ENCODE results near the gene NR5A1. TPM values are rescaled to one million over a fixed set of nuclear protein-coding genes. Genes with fewer than 3 reads are reported as not detected.

The NR5A1 gene
- total RNA-seq, 1 donor from 2014 or later, result 1.2 TPM

GRCh38 chr9:124493218-124493617, 14.0 kb downstream of the NR5A1 start:
- intact Hi-C loops (cut with DNase I), result no loop called here
- Histone ChIP-seq H3K4me3 (no peak overlapping the region), H3K36me3 (no peaks in the 10 kb centered on the region), H3K27ac (no peak overlapping the region), H3K27me3 (no peaks in the 10 kb centered on the region), H3K4me1 (no peaks in the 10 kb centered on the region), H3K9me3 (no peaks in the 10 kb centered on the region)
- TF ChIP-seq POLR2AphosphoS5 (IDR thresholded peaks at IDR 0.05; ENCODE audit: insufficient read depth in 1 of 2, low read depth in 1 of 2) (no peak), CTCF (IDR thresholded peaks at IDR 0.05) (no peak), POLR2A (IDR thresholded peaks at IDR 0.05) (no peak)
- no peak for DNase-seq (ENCODE audit: extremely low spot score in 2 of 2)

- Histone ChIP-seq H3K4me1 (no peaks in the 10 kb centered on the region), H3K27ac (no peak overlapping the region)
Measured at GRCh38 chr9:124492818-124493217, 14.4 kb downstream of the NR5A1 start.

GRCh38 chr9:124491049-124491975, 15.9 kb downstream of the NR5A1 start:
- Histone ChIP-seq H3K9me3 (no peaks in the 10 kb centered on the region), H3K36me3 (no peaks in the 10 kb centered on the region), H3K4me3 (no peak overlapping the region), H3K4me1 (no peaks in the 10 kb centered on the region), H3K27ac (no peak overlapping the region), H3K27me3 (peaks cover 1% of the 10 kb centered on the region)
- no peak for DNase-seq (ENCODE audit: extremely low spot score in 2 of 2)
- intact Hi-C loops (cut with DNase I), result no loop called here
- TF ChIP-seq POLR2A (IDR thresholded peaks at IDR 0.05) (no peak), POLR2AphosphoS5 (IDR thresholded peaks at IDR 0.05; ENCODE audit: insufficient read depth in 1 of 2, low read depth in 1 of 2) (no peak), CTCF (IDR thresholded peaks at IDR 0.05) (no peak)

More at GRCh38 chr9:124492818-124493217, 14.4 kb downstream of the NR5A1 start:
- H3K9me3 ChIP-seq, result no peaks in the 10 kb centered on the region
- no peak for DNase-seq (ENCODE audit: extremely low spot score in 2 of 2)
- no peaks in the 10 kb centered on the region for H3K36me3 ChIP-seq
- no peaks in the 10 kb centered on the region for H3K27me3 ChIP-seq
- TF ChIP-seq POLR2A (IDR thresholded peaks at IDR 0.05) (no peak), CTCF (IDR thresholded peaks at IDR 0.05) (no peak), POLR2AphosphoS5 (IDR thresholded peaks at IDR 0.05; ENCODE audit: insufficient read depth in 1 of 2, low read depth in 1 of 2) (no peak)
- intact Hi-C loops (cut with DNase I), result no loop called here
- no peak overlapping the region for H3K4me3 ChIP-seq

GRCh38 chr9:124490004-124490403, 17.2 kb downstream of the NR5A1 start:
- Histone ChIP-seq H3K27ac (no peak overlapping the region), H3K27me3 (peaks cover 3% of the 10 kb centered on the region), H3K9me3 (no peaks in the 10 kb centered on the region), H3K4me1 (no peaks in the 10 kb centered on the region), H3K36me3 (no peaks in the 10 kb centered on the region), H3K4me3 (no peak overlapping the region)
- TF ChIP-seq POLR2A (IDR thresholded peaks at IDR 0.05) (no peak), CTCF (IDR thresholded peaks at IDR 0.05) (no peak), POLR2AphosphoS5 (IDR thresholded peaks at IDR 0.05; ENCODE audit: insufficient read depth in 1 of 2, low read depth in 1 of 2) (no peak)
- DNase-seq (ENCODE audit: extremely low spot score in 2 of 2), result no peak
- intact Hi-C loops (cut with DNase I), result no loop called here

- H3K27ac ChIP-seq, result no peak overlapping the region
- no peak for DNase-seq (ENCODE audit: extremely low spot score in 2 of 2)
- peaks cover 3% of the 10 kb centered on the region for H3K27me3 ChIP-seq
- intact Hi-C loops (cut with DNase I), result no loop called here
- H3K36me3 ChIP-seq, result no peaks in the 10 kb centered on the region
- H3K4me1 ChIP-seq, result no peaks in the 10 kb centered on the region
- H3K9me3 ChIP-seq, result no peaks in the 10 kb centered on the region
- H3K4me3 ChIP-seq, result no peak overlapping the region
- TF ChIP-seq POLR2A (IDR thresholded peaks at IDR 0.05) (no peak), POLR2AphosphoS5 (IDR thresholded peaks at IDR 0.05; ENCODE audit: insufficient read depth in 1 of 2, low read depth in 1 of 2) (no peak), CTCF (IDR thresholded peaks at IDR 0.05) (no peak)
Measured at GRCh38 chr9:124489222-124489621, 18.0 kb downstream of the NR5A1 start.

Data from vagina (tissue), 2 donors.